Panc1 (cell line): ENCODE measurements around the gene BTRC. TPM values are rescaled to one million over a fixed set of nuclear protein-coding genes. Genes with fewer than 3 reads are reported as not detected.

ENCODE experiments used
- ATAC-seq: fragments of 200-7000 bp; cut with Tn5 transposase; 2 replicates; pipeline ENCODE4 v1.9.1; 2020; ENCODE audit warnings: mild to moderate bottlenecking, moderate library complexity
- BruUV-seq: library from RNA; stranded (reverse); fragments of 400-500 nt; replicated peaks from 2 replicates; lab custom pipeline; 2021; lab: Mats Ljungman, UMichigan
- CTCF ChIA-PET: fragments of 300-600 bp; sonication (Branson Sonifier 250); formaldehyde crosslinking; loops from one replicate; lab custom pipeline; 2022; ENCODE audit warnings: antibody characterized with exemption; lab: Charles Lee
- POLR2A ChIA-PET: fragments of 300-600 bp; sonication (Branson Sonifier 250); formaldehyde crosslinking; loops from one replicate; lab custom pipeline; 2022; ENCODE audit warnings: antibody characterized with exemption; lab: Charles Lee
- DNase-seq: peaks from one replicate; pipeline ENCODE4 v3.0.0-alpha.2; 2010; ENCODE audit warnings: low read depth, low spot score
- H3K27ac ChIP-seq: 2 replicates; pipeline ENCODE4 v1.5.1; 2011; ENCODE audit warnings: mild to moderate bottlenecking, low read length, inconsistent platforms
- H3K27me3 ChIP-seq: fragments of 200-500 bp; sonication (Bioruptor generic); 2 replicates; pipeline ENCODE4 v1.6.0; 2014; ENCODE audit warnings: low read length, inconsistent platforms; ENCODE audit not compliant: control insufficient read depth, insufficient read depth
- H3K36me3 ChIP-seq: fragments of 200-500 bp; sonication (Bioruptor generic); 2 replicates; pipeline ENCODE4 v1.5.1; 2014; ENCODE audit warnings: inconsistent platforms, mild to moderate bottlenecking, low read length, moderate library complexity; ENCODE audit not compliant: control insufficient read depth, insufficient read depth
- H3K4me1 ChIP-seq: 2 replicates; pipeline ENCODE4 v1.5.1; 2011; ENCODE audit warnings: inconsistent platforms, mild to moderate bottlenecking, low read length, moderate library complexity; ENCODE audit not compliant: control insufficient read depth, insufficient read depth
- H3K4me3 ChIP-seq, 2 experiments: 2 replicates each; pipeline ENCODE4 v1.5.1; 2011 to 2012; ENCODE audit warnings: low read depth in 2 of 2, low read length in 2 of 2, mild to moderate bottlenecking in 2 of 2, inconsistent platforms in 1 of 2, moderate library complexity in 1 of 2
- H3K9me3 ChIP-seq: fragments of 200-500 bp; sonication (Bioruptor generic); 2 replicates; pipeline ENCODE4 v1.5.1; 2014; ENCODE audit warnings: low read depth, mild to moderate bottlenecking, inconsistent platforms, low read length, moderate library complexity; ENCODE audit not compliant: control insufficient read depth, insufficient read depth
- POLR2AphosphoS5 ChIP-seq: IDR thresholded peaks from 2 replicates; pipeline ENCODE4 v1.6.1; 2012; ENCODE audit warnings: mild to moderate bottlenecking, low read depth, low read length, moderate library complexity
- SIN3A ChIP-seq: IDR thresholded peaks from 2 replicates; pipeline ENCODE4 v1.6.1; 2012; ENCODE audit warnings: low read depth, mild to moderate bottlenecking, low read length, moderate library complexity, borderline replicate concordance; ENCODE audit not compliant: insufficient read depth
- TCF7L2 ChIP-seq: IDR thresholded peaks from 2 replicates; pipeline ENCODE4 v1.6.1; 2011; ENCODE audit warnings: mild to moderate bottlenecking, low read depth, low read length, inconsistent platforms
- in situ Hi-C: cut with HindIII; loops from 2 replicates; pipeline ENCODE4 v1.10.0; 2016; ENCODE audit warnings: low sequenced_read_pairs, low pct_unique_long_range_greater_than_20kb
- intact Hi-C: fragments of 100-400 bp; cut with micrococcal nuclease; formaldehyde crosslinking; loops from one replicate; pipeline ENCODE4 v1.10.0; 2022; ENCODE audit not compliant: unreplicated experiment
- total RNA-seq: library from RNA; stranded (reverse); gene quantifications from one replicate; pipeline ENCODE4 v1.2.1, GENCODE V29; 2021; ENCODE audit not compliant: unreplicated experiment
- TF ChIP-seq, protein P1 (sequence below), 2 experiments: IDR thresholded peaks; 2 replicates each; pipeline ENCODE4 v1.6.1; 2011 to 2012; ENCODE audit warnings: low read depth in 2 of 2, control low read depth in 1 of 2, low read length in 1 of 2, mild to moderate bottlenecking in 1 of 2, moderate library complexity in 1 of 2; ENCODE audit not compliant: insufficient read depth in 1 of 2
- TF ChIP-seq, protein P2 (sequence below): fragments of 450-650 bp; IDR thresholded peaks from 2 replicates; pipeline ENCODE4 v1.5.1; 2017; ENCODE audit warnings: mild to moderate bottlenecking

Gene BTRC
- total RNA-seq, 1 experiment from 2014 or later: 22.1 TPM

DNA sequence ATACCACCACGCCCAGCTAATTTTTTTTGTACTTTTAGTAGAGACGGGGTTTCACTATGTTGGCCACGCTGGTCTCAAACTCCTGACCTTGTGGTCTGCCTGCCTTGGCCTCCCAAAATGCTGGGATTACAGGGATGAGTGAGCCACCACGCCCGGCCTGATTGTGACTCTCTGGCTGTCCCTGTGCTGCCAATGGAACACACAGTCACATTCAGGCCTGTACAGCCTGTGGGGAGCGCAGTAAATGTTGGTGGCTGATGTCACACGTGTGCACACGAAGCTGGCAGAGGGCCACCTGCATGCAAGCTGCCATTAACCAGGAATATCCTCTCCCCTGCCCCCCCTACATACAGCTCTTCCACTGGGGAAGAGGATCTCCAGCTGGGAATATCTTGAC, 212.0 kb downstream of the BTRC start:
- Histone ChIP-seq H3K36me3 (no peaks in the 10 kb centered on the region), H3K27me3 (peaks cover 7% of the 10 kb centered on the region), H3K9me3 (no peaks in the 10 kb centered on the region), H3K4me1 (peaks cover 4% of the 10 kb centered on the region; the same call in 1 of the 2 replicates), H3K27ac (no peak overlapping the region), H3K4me3 (no peak overlapping the region; a peak in 1 of 4 replicates)
- ChIA-PET POLR2A (no interaction called here), CTCF (no interaction called here)
- ATAC-seq: no peak
- no TSS peak for BruUV-seq
- TF ChIP-seq SIN3A: no peak
- no peak for TF ChIP-seq POLR2AphosphoS5
- no peak for TF ChIP-seq TCF7L2
- TF ChIP-seq, protein P1, sequence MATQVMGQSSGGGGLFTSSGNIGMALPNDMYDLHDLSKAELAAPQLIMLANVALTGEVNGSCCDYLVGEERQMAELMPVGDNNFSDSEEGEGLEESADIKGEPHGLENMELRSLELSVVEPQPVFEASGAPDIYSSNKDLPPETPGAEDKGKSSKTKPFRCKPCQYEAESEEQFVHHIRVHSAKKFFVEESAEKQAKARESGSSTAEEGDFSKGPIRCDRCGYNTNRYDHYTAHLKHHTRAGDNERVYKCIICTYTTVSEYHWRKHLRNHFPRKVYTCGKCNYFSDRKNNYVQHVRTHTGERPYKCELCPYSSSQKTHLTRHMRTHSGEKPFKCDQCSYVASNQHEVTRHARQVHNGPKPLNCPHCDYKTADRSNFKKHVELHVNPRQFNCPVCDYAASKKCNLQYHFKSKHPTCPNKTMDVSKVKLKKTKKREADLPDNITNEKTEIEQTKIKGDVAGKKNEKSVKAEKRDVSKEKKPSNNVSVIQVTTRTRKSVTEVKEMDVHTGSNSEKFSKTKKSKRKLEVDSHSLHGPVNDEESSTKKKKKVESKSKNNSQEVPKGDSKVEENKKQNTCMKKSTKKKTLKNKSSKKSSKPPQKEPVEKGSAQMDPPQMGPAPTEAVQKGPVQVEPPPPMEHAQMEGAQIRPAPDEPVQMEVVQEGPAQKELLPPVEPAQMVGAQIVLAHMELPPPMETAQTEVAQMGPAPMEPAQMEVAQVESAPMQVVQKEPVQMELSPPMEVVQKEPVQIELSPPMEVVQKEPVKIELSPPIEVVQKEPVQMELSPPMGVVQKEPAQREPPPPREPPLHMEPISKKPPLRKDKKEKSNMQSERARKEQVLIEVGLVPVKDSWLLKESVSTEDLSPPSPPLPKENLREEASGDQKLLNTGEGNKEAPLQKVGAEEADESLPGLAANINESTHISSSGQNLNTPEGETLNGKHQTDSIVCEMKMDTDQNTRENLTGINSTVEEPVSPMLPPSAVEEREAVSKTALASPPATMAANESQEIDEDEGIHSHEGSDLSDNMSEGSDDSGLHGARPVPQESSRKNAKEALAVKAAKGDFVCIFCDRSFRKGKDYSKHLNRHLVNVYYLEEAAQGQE (IDR thresholded peaks at IDR 0.05; ENCODE audit: insufficient read depth in 1 of 2, low read depth in 2 of 2, low read length in 1 of 2): no peak
- TF ChIP-seq, protein P2, sequence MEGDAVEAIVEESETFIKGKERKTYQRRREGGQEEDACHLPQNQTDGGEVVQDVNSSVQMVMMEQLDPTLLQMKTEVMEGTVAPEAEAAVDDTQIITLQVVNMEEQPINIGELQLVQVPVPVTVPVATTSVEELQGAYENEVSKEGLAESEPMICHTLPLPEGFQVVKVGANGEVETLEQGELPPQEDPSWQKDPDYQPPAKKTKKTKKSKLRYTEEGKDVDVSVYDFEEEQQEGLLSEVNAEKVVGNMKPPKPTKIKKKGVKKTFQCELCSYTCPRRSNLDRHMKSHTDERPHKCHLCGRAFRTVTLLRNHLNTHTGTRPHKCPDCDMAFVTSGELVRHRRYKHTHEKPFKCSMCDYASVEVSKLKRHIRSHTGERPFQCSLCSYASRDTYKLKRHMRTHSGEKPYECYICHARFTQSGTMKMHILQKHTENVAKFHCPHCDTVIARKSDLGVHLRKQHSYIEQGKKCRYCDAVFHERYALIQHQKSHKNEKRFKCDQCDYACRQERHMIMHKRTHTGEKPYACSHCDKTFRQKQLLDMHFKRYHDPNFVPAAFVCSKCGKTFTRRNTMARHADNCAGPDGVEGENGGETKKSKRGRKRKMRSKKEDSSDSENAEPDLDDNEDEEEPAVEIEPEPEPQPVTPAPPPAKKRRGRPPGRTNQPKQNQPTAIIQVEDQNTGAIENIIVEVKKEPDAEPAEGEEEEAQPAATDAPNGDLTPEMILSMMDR: no peak
- DNase-seq: no peak
- intact Hi-C loops: no loop called here
- in situ Hi-C loops: no loop called here

DNA sequence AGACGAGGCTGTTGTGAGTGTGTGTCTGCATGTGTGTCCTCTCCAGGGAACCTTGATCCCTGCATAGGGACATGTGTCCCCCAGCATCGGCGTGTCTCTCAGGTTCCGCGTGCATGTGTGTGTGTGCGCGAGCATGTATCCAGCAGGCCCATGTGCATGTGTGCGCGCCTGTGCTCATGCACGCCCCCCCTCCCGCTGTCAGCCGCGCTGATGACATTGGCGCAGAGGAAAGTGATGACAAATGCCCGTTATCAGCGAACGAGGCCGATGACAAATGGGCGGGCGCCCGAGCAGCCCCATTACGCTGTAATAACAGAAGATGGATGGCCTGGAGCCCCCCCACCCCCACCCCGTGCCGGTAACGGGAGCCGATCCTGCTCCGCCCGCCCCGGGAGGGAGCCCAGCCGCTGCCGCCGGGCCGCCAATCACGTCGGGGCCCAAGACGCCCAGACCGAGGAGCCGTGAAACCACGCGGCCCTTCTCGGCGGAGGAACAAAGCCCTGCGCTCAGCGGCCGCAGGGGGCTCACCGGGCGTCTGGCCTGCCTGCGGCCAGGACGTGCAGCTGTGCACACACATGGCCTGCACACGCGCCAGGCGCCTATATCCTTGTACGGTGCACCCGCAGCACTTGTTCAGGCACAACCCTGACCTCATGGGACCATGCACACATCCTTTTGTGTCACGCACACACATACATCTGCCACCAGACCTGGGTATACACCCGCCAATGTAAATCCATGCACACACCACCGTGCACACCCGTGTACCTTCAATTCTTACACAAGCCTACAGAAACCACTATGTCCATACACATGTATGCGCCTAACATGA, 212.6 kb downstream of the BTRC start:
- peaks cover 7% of the 10 kb centered on the region for H3K27me3 ChIP-seq
- intact Hi-C loops: no loop called here

More for the DNA sequence above, 212.6 kb downstream of the BTRC start:
- Histone ChIP-seq H3K4me3 (peak overlapping the region; percentile 5 to 11; a peak in 2 of 4 replicates), H3K9me3 (no peaks in the 10 kb centered on the region), H3K36me3 (no peaks in the 10 kb centered on the region), H3K4me1 (peaks cover 7% of the 10 kb centered on the region; the same call in 1 of the 2 replicates), H3K27ac (no peak overlapping the region)
- no peak for DNase-seq
- no TSS peak for BruUV-seq
- ATAC-seq: no peak
- ChIA-PET CTCF (no interaction called here), POLR2A (no interaction called here)
- TF ChIP-seq, protein P2: no peak
- TF ChIP-seq SIN3A: no peak
- TF ChIP-seq, protein P1 (IDR thresholded peaks at IDR 0.05; ENCODE audit: insufficient read depth in 1 of 2, low read depth in 2 of 2, low read length in 1 of 2): no peak
- TF ChIP-seq TCF7L2: peak; percentile 67; the same call in 1 of the 2 replicates
- TF ChIP-seq POLR2AphosphoS5: no peak
- in situ Hi-C loops: no loop called here
